Prostate gland (tissue), 2 donors: ENCODE data around the gene RABGAP1L. TPM values are rescaled to one million over a fixed set of nuclear protein-coding genes. Genes with fewer than 3 reads are reported as not detected.

Source experiments
- DNase-seq: peaks from one replicate; pipeline ENCODE4 v3.0.0-alpha.2; 2019; ENCODE audit warnings: low spot score
- H3K27ac ChIP-seq, 2 donors: fragments of 200-600 bp; sonication (generic); 2 replicates each; pipeline ENCODE4 v1.5.1; 2017 to 2019
- H3K27me3 ChIP-seq: fragments of 200-600 bp; sonication (generic); replicated peaks from 2 replicates; pipeline ENCODE4 v1.5.1; 2019; ENCODE audit not compliant: insufficient read depth
- H3K36me3 ChIP-seq, 2 donors: fragments of 200-600 bp; sonication (generic); 1 replicate in 1 of 2; 2 replicates in 1 of 2; pipeline versions ENCODE4 v1.5.1 to v1.8.1; 2017 to 2019
- H3K4me1 ChIP-seq: fragments of 200-600 bp; sonication (generic); replicated peaks from 2 replicates; pipeline ENCODE4 v1.5.1; 2019
- H3K4me3 ChIP-seq, 2 donors: fragments of 200-600 bp; sonication (generic); 2 replicates each; pipeline ENCODE4 v1.5.1; 2017 to 2019
- H3K9me3 ChIP-seq: fragments of 200-600 bp; sonication (generic); 2 replicates; pipeline ENCODE4 v1.5.1; 2017
- CTCF ChIP-seq, 4 experiments: fragments of 200-600 bp in 2 of 4; fragments of 450-650 bp in 2 of 4; sonication (generic) in 2 of 4; IDR thresholded peaks; 1 replicate in 3 of 4; 2 replicates in 1 of 4; pipeline ENCODE4 v1.5.1; 2016 to 2019; ENCODE audit warnings: antibody characterized with exemption in 4 of 4, mild to moderate bottlenecking in 2 of 4, moderate library complexity in 2 of 4
- POLR2A ChIP-seq: fragments of 450-650 bp; IDR thresholded peaks from one replicate; pipeline ENCODE4 v1.6.1; 2016; ENCODE audit warnings: antibody characterized with exemption, mild to moderate bottlenecking
- POLR2AphosphoS5 ChIP-seq: sonication (generic); formaldehyde crosslinking; IDR thresholded peaks from one replicate; pipeline ENCODE4 v1.6.1; 2017; ENCODE audit warnings: antibody characterized with exemption
- WGBS: methylation state at CpG from one replicate; pipeline ENCODE4 v1.1.5; 2018; 5-methylcytosine and 5-hydroxymethylcytosine counted together
- intact Hi-C: fragments of 100-400 bp; cut with DNase I; formaldehyde crosslinking; loops from one replicate; pipeline ENCODE4 v1.14.2; 2022
- total RNA-seq, 2 donors: library from RNA; depleted of rRNA; stranded (reverse); fragments of >200 nt; gene quantifications; one replicate each; pipeline ENCODE4 v1.1.0, GENCODE V29; 2016

Gene RABGAP1L
- total RNA-seq, 2 donors from 2014 or later: 32.3 to 41.5 TPM

- Histone ChIP-seq H3K4me1 (no peaks in the 10 kb centered on the region), H3K36me3 (no peaks in the 10 kb centered on the region), H3K27ac (no peak overlapping the region), H3K4me3 (no peak overlapping the region), H3K9me3 (no peaks in the 10 kb centered on the region), H3K27me3 (no peaks in the 10 kb centered on the region)
- no peak for DNase-seq
- WGBS: 97% methylated on average over 4 of the region's 4 CpGs
- intact Hi-C loops: no loop called here
- TF ChIP-seq POLR2AphosphoS5 (no peak), POLR2A (no peak), CTCF (IDR thresholded peaks at IDR 0.05) (no peak)
These were observed 63.0 kb downstream of the RABGAP1L start for GRCh38 chr1:174222166-174222949.

- 92% methylated on average over 1 of the region's 1 CpG for WGBS
- H3K27ac ChIP-seq: no peak overlapping the region
- intact Hi-C loops: no loop called here
These were observed 65.3 kb downstream of the RABGAP1L start for GRCh38 chr1:174224641-174225040.

GRCh38 chr1:174225499-174226204, 66.3 kb downstream of the RABGAP1L start:
- TF ChIP-seq CTCF (IDR thresholded peaks at IDR 0.05) (no peak), POLR2A (no peak), POLR2AphosphoS5 (no peak)
- no peaks in the 10 kb centered on the region for H3K4me1 ChIP-seq
- no peak for DNase-seq
- H3K9me3 ChIP-seq: no peaks in the 10 kb centered on the region
- intact Hi-C loops: no loop called here
- H3K27ac ChIP-seq: no peak overlapping the region
- H3K4me3 ChIP-seq: no peak overlapping the region
- H3K36me3 ChIP-seq: no peaks in the 10 kb centered on the region
- WGBS: 87% methylated on average over 5 of the region's 5 CpGs
- no peaks in the 10 kb centered on the region for H3K27me3 ChIP-seq

More at GRCh38 chr1:174224641-174225040, 65.3 kb downstream of the RABGAP1L start:
- TF ChIP-seq POLR2AphosphoS5: no peak
- no peak for TF ChIP-seq POLR2A
- no peak for TF ChIP-seq CTCF (IDR thresholded peaks at IDR 0.05)
- H3K4me3 ChIP-seq: no peak overlapping the region
- no peaks in the 10 kb centered on the region for H3K4me1 ChIP-seq
- DNase-seq: no peak
- no peaks in the 10 kb centered on the region for H3K9me3 ChIP-seq
- H3K27me3 ChIP-seq: no peaks in the 10 kb centered on the region
- H3K36me3 ChIP-seq: no peaks in the 10 kb centered on the region

- intact Hi-C loops: no loop called here
- Histone ChIP-seq H3K4me1 (no peaks in the 10 kb centered on the region), H3K9me3 (no peaks in the 10 kb centered on the region), H3K4me3 (no peak overlapping the region), H3K27me3 (no peaks in the 10 kb centered on the region), H3K27ac (no peak overlapping the region), H3K36me3 (no peaks in the 10 kb centered on the region)
- no peak for DNase-seq
- no peak for TF ChIP-seq CTCF (IDR thresholded peaks at IDR 0.05)
- TF ChIP-seq POLR2AphosphoS5: no peak
- WGBS: 82% methylated on average over 5 of the region's 5 CpGs
These were observed 71.1 kb downstream of the RABGAP1L start for GRCh38 chr1:174230399-174230798.
